GM18526 (cell line): Measurements from ENCODE around the gene XYLT1.

ENCODE experiments used
- POLR2A ChIP-seq: IDR thresholded peaks from 3 replicates; pipeline ENCODE4 v1.6.1; 2011; ENCODE audit not compliant: insufficient read length; ENCODE audit errors: extremely low read depth

The XYLT1 gene

DNA sequence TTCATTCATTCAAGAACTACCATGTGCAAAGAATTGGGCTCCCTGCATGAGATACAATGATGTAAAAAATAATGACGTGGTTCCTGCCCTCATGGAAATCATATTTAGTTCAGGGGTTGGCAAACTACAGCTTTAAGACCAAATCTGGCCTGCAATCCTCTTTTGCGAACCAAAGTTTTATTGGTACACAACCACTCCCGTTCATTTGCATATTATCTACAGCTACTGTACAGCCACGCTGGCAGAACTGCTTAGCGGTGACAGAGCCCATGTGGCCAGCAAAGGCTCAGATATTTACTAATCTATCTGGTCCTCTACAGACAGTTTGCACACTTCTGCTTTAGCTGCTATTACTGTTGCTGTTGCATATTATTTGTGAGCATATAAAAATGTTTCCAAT, 167.7 kb downstream of the XYLT1 start:
- TF ChIP-seq POLR2A: no peak

DNA sequence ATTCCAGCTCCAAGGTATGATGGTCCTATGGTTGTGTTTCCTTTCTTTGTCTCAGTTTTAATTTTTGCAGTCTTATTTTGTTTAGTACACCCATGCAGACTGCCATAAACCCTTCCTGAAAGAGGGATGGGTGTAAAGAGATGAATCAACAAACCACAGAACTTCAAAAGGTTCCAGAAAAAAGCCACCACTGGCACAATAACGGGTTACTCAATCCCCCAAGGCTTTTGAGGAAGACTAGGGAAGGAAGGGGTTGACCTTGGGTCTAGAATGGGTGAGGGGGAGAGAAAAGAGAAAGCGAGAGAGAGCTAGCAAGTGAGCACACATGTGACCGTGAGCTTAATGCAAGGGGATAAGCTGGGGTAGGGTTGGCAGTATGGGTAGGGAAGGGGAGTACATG, 168.1 kb downstream of the XYLT1 start:
- no peak for TF ChIP-seq POLR2A

DNA sequence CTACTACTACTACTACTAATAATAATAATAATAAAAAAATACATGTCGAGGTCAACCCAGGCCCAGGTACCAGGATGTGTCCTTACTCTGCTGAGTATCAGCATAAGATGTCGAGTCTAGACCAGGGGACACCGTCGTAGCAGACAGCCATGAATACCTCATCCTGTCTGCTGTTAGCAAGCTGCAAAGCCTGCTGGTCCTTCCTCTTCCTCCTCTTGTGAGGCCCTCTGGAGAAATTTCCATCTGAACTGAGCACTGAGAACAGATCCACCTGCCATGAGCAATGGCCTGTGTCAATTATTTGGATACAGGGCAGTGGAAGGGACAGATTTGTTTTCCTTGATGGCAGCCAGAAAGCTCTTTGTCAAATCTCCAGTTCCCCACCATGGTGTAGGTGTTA, 168.5 kb downstream of the XYLT1 start:
- no peak for TF ChIP-seq POLR2A

DNA sequence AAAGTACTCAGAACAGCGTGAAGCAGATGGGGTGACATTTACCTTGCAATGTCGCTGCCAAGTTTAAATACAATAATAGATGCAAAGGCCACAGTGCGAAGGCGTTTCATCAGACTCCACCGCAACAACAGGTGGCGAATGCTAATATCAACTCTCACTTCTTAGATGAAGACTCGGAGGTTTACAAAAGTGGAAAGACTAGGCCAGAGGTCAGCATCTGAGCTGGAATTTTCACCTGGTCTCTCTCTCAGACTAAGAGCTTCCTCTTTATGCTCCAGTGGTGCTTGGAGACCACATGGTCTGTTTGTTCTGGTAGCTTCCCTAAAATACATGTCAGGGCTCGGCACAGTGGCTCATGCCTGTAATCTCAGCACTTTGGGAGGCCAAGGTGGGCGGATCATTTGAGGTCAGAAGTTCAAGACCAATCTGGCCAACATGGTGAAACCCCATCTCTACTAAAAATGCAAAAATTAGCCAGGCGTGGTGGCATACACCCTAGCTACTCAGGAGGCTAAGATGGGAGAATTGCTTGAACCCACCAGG, 169.1 kb downstream of the XYLT1 start:
- TF ChIP-seq POLR2A: no peak

DNA sequence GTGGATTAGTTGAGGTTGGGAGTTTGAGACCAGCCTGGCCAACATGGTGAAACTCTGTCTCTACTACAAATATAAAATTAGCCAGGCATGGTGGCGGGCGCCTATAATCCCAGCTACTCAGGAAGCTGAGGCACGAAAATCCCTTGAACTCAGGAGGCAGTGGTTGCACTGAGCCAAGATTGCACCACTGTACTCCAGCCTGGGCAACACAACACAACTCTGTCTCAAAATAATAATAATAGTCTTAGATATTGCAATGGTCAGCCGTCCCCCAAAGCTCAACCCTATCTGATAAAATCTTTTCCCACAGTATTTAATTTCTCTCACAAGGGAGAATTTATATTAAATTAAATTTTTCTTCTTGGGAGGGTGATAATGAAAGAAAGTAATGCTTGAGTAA, 169.6 kb downstream of the XYLT1 start:
- no peak for TF ChIP-seq POLR2A

DNA sequence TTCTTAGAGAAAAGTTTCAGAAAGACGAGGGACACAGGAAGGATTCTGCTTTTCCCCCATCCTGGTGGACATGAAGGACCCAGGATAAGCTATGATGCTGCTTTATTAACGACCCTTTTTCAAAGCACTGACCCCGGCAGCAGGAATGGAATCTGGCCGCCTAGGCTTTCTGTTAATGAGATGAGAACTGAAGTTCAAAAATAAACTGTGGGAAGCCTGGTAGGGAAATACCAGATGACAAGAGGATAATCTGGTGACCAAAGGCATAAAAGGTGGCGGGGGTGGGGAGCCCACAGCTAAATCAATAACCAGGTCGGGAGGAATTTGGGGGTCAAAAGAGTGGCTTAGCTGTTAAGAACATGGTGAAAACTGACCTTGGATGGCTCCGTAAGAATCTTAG, 171.0 kb downstream of the XYLT1 start:
- TF ChIP-seq POLR2A: no peak

DNA sequence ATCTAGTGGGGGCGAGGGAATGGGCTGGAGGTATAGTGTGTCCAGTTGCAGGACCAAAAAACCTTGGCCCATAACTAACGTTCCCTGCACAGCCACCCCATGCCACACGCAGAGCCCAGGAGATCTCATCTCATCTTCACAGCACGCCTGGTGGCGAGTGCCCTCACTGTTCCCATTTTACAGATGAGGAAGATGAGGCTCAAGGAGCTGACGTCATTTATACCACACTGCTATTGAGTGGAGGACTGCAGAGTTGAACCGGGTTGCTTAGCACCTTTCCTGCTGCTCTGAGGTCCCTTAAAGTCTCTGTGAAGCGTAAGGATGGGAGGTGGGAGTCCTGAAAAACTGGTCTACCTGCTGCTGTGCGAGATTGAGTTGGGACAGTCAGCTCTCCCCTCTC, 172.5 kb downstream of the XYLT1 start:
- no peak for TF ChIP-seq POLR2A

DNA sequence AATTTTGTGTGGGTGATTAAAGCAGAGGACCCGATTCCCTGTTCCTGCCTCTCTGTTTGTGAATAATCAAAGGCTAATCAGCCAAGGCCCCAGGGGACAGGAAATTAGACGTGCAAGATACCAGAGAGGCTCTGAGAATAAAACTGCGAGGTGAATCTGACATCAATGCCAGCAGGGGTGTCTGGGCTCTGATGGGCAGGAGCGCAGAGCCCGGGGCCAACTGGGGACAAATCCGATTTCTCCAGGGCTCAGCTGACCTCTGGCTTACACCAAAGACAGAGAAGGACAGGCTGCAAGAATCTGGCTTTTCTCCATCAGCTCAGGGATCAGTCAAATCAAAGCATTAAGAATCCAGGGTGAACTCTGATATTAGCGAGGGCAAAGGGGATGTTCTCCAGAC, 174.3 kb downstream of the XYLT1 start:
- TF ChIP-seq POLR2A: no peak

DNA sequence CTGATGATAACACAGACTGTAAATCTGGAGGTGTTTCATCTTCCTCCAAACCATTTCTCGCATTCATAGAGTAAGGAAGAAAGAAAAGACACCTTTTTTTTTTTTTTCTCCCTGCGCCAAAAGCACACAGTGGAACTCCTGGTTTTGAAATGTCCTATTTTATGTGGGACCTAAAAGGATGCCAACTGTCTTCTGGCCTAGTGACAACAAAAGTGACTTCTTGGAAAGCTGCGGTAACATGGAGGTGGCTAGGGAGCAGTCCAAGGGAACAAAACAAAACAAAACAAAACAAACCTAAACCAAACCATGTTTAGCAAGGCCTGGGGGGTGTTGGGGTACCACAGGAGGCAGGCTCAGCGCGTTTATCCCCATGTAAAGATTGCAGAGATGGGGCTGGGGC, 174.8 kb downstream of the XYLT1 start:
- no peak for TF ChIP-seq POLR2A

DNA sequence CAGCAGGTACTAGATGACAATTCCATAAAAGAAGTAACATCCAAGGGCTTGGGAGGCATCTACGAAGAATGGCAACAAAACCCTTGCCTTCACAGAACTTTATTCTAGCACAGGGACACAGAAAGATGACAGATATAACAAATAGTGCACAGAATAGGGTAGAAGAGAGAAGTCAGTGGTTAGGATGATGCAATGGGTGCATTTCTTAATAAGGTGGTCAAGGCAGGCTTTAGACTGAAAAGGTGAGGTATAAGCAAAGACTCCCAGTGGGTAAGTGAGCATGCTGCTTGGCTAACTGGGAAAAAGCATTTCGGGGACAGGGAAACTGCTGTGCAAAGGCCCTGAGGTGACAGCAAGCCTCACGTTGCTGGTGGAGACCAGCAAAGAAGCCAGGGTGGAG, 175.9 kb downstream of the XYLT1 start:
- TF ChIP-seq POLR2A: no peak

DNA sequence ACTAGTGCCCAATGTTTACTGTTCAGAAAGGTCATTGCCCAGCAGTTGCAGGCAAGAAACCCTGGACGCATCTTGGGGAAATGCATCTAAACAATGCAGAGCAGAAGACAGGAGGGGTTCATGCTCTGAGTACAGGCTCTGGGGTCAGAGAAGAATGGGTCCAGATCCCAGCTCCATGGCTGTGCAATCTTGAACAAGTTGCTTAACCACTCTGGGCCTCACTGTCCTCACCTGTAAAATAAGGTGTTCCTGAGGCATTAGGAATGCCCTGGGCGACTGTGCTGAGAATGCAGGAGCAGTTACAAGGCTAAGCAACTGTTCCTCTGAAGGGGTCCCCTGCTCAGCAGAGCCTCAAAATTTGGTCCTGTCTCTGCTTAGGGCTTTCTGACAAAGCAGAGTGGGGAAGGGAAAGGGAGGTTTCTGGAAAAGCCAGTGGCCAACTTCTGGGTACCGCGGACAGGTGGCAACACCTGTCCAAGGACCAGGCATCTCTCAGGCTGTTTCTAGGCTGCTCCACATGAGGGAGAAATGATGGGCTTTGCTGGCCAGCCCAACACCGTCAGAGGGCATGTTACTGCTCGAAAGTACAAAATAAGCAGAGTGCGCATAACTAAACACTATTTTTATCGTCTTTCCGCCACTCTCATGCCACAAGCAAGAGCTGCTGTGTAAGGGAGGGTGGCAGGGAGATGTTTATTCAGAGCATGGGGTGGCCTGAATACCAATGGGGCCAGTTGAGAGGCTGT, 176.8 kb downstream of the XYLT1 start:
- TF ChIP-seq POLR2A: no peak

DNA sequence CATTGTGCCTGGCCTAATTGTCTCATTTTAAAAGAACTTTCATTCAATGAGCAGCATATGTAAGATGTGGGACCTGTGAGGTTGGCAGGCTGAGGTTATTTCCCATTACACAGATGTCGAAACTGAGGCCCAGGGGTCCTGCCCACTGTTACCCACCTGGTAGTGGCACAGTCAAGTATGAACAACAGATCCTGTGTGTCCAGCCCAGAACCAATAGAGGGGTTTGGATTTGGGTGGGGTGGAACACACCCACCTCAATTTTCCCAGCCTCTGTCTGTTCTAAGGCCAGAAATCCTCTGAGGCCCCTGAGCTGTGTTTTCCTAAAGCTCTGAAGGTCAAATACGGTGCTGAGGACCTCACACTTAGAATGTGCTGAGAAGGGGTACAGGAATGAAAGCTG, 179.5 kb downstream of the XYLT1 start:
- TF ChIP-seq POLR2A: no peak

DNA sequence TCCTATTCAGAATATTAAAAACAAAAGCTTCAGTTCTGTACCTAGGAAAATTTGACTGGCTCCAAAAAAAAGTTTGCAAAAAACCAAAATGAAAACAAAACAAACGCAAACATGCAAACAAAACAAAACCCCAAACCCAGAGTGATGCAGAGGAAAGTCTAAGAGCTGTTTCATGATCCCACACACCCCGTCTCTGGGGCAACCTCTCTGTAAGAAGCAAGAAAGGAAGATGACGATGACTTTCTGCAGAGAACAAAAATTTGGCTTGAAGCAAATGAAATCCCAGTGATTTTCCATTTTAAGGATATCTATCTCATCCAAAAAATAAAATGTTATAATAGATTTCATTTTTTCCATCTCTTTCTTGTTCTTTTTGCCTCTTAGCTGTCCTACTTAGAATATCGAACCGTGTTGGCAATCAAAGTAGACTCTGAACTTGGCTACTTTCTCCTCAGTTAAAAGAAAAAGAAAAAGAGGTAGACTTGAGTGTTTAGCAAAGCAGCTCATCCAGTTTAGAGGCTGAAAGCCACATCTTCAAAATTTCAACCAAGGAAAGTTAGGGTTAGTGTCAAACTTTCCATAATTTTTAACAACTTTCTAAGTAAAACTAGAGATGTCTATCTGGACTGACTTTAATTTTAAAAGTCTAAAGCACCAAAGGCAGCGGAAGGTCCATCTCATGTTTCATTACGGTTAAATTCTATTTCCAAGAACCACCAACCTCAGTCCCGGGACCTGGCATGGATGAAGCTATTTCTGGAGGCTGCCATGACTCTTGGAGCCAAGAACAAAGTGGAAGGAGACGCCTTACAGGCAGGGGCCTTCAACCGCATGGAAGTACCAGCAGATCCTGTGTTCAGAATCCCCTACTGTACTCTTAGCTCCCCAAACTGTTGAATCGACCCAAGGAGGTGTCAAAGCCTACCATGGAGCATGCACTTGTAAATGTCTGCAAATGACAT, 180.8 kb downstream of the XYLT1 start:
- TF ChIP-seq POLR2A: no peak

DNA sequence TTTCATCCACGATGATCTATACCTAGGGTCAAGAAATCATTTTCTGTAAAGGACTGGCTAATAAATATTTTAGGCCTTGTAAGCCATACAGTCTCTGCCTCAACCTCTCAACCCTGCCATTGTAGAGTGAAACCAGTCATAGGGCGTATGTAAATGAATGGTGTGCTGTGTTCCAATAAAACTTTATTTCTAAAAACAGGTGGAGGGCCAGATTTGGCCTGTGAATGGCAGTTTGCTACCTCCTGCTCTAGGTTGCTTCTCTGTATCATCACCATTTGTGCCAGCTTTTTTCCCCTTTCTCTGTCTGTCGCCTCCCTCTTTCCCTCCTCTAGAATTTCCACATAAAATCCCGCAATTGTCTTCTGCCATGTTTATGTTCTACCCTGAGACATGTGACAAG, 181.7 kb downstream of the XYLT1 start:
- TF ChIP-seq POLR2A: no peak

DNA sequence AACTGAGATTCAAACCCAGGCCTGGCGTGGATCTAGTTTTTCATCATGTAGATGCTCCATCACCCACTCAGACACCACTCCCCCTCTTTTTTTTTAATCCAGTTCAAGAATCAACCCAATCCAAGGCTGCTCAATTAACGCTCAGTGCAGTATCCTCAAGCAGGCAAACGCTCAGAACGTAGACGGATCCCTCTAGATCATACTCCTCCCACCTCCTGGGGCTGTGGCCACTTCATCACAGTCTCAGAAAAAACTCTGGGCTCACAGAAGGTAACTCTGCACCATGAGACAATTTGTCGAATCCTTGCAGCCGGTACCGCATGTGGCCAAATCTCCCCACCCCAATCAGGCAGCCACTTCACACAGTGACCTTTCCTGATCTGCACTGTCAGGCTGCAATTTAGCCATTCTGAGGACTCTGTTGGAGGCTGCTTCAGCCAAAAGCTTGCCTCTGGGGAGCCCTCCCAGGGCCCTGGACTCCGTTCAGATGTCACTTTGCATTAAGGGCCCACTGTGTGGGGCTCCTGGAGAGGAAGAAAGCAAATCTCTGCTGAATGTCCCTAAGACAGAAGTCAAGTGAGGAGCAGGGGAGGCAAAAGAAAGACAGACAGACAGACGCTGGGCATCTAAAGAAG, 183.5 kb downstream of the XYLT1 start:
- no peak for TF ChIP-seq POLR2A

DNA sequence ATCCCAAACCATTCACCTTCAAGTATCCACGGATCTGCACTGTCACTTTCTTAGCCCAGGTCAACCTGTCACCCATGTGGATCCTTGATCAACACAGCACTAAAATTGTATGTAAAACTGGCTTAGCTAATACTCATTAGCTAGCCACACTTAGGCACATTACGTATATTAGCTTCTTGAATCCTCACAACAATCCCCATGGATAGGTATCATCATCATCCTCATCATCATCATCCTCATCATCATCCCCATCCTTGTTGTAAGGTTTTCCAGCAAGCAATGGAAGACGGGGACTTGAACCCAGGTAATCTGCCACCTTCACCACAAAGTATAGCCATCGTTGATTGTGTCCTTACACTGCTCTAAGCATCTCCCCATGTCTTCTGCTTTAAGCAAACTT, 184.3 kb downstream of the XYLT1 start:
- no peak for TF ChIP-seq POLR2A
